GM21423 (cell line): ENCODE results near the gene NECAB3.

Source experiments
- ATAC-seq: cut with Tn5 transposase; IDR thresholded peaks from one replicate; pipeline ENCODE4 v1.9.1; 2021; ENCODE audit warnings: mild to moderate bottlenecking, moderate library complexity; ENCODE audit not compliant: unreplicated experiment

The NECAB3 gene

DNA sequence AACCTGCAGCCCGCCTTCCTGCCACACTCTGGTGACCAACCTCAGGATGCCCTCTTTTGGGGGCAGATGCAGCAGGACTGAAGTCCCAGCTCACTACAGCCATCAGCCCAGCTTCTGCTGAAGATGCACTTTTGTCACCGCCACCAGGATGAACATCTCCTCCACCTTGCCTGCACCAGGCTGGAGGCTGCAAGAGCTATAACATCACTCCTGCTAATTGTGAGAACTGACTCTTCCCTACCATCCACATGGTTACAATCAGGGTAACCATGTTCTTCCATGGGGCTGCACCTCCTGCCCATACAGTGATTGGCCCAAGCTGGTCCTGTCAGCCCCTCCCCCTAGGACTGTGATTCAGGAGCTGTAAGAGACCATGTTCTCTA lies 9.5 kb downstream of the NECAB3 start:
- ATAC-seq, result no peak

DNA sequence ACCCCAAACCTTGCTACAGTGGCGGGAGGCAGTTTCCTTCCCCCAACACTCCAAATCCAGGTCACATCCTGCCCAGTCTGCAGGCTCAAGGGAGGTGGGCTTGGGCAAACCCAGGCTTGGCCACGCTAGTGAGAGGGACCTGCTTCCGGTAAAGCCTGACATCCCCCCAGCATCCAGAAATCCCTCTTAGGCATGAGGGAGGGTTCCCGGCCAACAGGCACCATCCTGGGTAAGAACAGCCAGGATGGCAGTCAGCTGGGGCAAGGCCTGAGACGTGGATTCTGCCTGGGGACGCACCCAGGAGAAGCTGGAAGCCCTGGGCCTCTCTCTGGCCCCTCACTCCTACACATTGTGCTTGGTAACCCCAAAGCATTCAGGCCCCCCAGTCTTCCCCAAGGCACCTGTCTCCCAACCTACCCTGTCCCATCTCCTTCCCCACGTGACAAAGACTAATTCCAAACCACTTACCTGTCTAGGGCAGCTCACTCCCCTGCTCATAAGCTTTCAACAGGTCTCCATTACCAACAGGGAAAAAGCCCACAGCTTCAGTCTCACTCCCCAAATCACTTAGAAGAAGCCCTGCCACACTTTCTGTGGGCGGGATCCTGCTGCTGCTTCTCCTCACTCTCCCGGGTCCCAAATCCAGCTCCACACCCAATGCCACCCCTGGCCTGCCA lies 10.0 kb downstream of the NECAB3 start:
- no peak for ATAC-seq

DNA sequence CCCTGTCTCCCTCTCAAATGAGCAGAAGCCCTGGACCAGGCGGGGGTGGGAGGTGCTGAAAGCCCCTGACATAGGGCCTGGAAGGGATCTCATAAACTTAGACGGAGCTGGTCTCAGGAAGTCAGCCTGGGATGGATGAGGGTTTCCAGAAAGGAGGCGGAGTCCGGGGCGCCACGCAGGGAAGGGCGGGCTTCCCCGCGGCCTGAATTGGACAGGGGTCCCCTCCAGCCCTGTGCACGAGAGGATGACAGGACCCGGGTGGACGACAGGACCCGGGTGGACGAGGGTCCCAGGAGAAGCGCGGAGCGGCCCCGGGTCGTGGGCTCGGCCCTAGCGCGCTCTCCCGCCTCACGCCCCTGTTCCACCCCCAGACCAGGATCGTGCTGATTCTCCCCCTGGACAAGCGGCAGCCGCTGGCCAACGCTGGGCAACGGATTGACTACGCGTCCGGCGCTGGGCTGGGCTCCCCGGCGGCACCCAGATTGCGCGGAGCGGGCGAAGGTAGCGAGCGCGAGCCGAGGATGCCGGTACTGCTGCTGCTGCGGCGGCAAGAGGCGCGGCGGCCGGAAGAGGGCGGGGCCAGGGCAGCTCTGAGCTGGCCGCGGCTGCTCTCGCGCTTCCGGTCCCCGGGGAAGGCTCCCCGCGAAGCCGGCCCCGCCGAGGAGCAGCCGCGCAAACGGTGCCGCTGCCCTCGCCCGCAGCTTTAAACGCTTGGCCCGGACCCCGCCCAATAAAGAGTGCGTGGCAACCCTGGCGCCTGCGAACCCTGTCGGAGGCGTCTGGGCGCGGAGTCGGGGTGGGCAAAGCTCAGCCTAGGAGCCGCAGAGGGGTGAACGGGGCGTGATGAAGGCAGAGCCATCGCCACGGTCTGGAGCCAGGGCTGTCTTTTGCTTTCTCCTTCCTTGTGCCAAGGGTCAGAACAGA lies 10.8 kb downstream of the NECAB3 start:
- ATAC-seq, result peak; percentile 50

DNA sequence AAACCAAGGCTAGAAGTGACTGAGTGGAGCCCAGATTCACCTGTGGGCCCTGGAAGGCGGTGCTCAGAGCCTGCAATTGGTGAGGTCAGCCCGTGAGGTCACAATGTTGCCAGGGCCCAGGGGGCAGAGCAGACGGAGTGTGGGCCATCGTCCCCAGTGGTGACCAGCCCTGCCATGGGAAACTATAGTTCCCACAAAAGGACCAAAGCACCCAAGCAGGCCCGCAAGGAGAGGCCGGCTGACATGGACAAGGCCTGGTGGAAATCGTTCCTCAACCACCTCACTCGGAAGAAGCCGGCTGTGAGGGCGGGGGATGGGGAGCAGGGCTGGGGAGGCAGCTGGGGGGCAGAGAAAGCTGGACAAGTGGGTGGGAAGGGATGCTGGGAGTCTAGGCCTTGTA lies 12.1 kb downstream of the NECAB3 start, which contains the start of gene C20orf144:
TSS of gene C20orf144 (plus strand) at position 156 of the 400 bp plus-strand sequence. CDS start at position 175, 19 bp downstream.
- no peak for ATAC-seq

DNA sequence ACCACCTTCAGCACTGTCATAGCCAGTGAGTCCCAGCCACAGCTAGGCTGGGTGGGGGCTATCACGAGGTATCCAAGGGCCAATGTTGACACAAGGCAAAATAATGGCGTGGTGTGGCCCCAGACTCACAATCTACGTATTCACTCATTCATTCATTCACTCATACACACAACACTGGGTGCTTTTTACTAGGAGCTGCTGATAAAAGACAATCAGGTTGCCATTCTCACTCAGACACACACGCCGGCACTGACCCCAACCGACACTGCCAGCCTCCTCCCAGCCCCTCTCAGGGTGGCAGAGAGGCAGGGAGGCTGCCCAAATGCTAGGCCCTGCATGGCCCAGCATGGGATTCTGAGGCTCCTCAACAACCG lies 13.6 kb downstream of the NECAB3 start:
- no peak for ATAC-seq

DNA sequence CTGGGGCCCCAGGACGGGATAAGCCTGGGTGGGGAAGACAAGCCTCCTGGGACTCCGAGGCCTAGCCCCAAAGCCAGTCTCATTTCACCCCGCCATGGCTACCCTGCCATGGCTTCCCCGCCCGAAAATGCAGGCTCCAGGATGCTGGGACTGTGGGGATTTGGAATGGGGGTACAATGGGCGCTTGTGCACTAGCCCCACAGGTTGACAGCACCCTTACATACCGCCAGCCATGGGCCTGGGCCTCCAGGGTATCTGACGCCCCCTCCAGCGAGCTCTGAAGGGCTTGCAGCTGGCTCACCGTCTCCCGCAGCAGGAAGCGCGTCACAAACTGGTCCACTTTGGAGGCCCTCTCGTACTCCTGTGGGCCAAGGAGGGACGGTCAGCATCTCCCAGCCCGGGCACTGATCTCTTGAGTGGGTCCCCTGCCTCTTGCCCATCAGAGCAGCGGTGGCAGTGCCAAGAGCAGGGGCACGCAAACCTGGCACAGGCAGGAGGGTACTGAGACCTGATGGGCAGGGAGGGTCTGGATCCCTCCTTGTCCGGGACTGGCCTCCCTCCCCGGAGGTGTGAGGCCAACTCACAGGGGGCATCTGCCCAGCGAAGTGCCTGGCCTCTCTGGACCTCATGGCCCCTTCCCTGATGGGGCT lies 14.1 kb downstream of the NECAB3 start:
- no peak for ATAC-seq

DNA sequence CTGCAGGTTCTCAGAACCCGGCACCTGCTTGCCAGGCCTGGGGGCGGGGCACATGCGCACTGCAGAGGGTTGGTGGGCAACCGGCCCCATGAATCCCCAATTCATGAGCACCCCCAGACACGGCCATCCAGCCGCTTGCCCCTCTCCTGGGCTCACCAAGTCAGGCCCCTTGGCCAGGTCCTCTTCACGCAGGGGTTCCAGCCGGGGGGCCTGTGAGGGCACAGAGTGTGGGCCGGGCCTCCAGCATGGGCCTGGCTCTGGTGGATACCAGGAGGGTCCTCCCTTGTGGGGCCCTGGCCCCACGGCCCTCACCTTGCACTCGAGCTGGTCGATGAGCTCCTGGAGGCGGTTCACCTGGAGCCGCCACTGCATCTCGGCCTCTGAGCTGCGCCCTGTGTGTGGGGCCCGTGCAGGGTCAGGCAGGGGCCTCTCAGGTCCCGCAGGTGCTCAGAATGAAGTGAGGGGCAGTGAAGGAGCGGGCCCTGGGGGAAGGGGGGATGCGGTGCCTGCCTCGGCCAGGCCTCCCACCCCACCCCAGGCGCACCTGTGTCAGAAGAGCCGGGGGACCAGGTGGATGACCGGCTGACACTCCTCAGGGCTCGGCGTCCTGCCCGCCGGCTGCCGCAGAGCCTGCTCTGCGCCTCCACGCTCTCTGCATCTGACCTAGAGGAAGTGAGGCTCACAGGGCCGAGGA lies 14.7 kb downstream of the NECAB3 start:
- no peak for ATAC-seq

DNA sequence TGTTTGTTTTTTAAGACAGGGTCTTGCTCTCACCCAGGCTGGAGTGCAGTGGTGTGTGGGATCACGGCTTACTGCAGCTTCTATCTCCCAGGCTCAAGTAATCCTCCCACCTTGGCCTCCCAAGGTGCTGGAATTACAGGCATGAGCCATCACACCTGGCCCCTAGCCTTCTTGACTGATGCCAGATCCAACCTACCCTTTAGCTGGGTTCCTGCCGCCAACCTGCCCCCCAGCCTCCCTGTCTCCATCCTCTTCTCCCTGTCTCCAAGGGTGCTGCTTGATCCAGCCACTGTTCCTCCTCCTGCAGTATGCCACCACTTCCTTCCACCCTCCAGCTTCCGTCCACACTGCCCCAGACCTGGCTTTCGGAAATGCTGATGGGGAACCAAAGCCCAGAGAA lies 15.3 kb downstream of the NECAB3 start:
- no peak for ATAC-seq

DNA sequence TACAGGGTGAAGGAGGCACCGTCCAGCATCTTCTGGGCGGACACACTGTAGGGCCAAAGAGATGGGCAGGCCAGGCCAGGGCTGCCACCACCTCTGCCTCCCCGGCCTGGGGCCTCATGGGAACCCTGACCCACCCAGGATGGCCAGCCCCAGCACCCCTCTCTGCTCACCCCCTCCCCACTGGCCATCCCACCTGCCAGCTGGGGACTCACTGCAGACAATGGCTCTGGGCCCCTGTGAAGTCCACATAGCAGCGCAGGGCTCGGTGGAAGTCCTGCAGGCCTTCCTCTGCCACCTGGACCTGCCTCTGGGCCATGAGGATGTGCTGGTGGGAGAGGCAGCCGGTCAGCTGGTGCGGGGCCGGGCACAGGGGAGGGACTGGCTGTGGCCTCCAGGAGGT lies 15.7 kb downstream of the NECAB3 start:
- ATAC-seq, result no peak

DNA sequence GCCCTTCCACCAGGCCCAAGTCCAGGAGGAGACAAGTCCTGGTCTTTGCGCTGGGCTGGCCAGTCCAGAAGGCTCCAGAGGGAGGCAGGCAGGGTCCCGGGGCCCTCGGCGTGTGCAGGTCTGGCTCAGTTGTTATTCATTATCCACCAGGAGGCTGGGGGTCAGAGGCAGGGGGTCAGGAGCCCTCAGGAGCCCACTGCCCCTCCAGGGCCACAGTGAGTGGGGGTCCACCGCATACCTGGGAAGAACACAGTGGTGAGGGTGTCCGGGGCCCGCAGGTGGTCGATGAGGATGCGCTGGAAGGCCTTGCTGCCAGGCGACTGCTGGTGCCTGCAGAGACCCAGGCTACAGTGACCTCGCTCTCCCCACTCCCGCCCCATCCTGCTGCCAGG lies 16.5 kb downstream of the NECAB3 start:
- ATAC-seq, result no peak

DNA sequence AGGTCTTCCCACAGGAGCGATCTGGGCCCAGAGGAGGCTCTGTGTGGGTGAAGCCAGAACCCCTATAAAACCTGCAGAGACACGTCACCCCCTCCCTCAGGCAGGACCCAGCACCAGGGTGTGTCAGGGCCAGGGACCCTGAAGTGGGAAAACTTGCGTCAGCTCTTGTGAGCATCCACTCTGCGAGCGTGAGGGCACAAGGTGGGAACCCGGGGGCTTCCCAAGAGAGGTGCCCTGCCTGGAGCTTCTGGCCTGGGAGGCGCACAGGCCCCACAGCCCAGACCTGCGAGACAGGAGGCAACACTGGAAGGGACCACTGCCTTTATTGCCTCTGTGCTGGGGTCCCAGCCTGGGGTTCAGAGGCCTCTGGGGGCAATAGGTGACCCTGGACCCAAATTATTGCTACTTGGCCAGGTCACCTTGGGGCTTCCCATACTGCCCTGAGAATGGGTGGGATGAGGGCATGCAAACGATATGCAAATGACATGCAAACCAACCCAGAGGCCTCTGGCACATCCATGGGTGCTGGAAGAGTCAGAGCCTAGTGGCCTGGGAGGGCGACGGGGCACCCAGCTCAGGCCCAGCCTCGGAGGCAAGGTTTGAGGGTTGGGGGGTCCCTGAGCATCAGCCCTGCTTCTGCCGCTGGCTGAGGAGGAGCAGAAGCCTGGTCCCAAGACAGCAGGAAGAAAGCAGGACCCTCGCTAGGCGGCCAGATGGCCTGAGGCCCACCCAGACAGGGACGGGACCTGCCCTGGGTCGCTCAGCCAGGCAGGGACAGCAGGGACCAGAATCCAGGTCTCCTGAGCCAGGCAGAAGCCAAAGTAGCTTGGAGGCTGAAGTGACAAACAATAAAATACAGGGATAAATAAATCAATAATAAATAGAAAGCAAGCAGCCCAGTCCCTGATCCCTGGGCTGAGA lies 17.2 kb downstream of the NECAB3 start:
- no peak for ATAC-seq

DNA sequence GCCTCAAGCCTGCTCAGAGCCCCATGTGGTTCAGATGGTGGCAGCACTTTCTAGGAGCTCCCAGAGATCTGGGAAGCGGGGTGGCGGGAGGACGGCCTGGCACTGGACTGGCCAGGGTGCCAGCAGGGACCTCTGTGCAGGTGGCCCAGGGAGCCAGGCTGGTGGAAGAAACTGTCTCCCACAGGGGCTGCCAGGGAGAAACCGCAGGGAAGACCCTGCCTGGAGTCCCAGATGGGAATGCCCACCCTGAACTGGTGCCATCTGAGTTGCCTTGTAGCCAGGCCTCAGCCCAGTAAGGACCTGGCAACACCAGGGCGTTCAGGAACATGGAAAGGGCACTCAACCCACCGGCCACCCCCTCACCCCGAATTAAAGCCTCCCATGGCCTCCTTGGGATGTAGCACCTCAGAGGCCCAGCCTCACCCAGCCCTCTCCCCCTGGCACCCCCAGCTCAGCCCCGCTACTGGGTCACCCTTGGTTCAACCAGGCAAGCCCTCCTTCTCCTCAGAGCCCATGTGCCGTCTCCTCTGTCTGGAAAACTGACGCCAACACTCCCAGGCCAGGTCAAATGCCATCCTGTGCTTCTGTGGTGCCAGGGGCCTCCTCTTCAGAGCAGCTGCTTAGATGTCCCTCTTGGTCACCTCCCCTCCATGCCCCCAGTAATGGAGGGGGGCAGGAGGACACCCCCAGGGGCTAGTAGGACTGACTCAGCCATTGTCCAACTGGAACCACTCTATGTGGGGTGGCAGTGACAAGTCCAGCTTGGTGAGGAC lies 18.0 kb downstream of the NECAB3 start:
- no peak for ATAC-seq

DNA sequence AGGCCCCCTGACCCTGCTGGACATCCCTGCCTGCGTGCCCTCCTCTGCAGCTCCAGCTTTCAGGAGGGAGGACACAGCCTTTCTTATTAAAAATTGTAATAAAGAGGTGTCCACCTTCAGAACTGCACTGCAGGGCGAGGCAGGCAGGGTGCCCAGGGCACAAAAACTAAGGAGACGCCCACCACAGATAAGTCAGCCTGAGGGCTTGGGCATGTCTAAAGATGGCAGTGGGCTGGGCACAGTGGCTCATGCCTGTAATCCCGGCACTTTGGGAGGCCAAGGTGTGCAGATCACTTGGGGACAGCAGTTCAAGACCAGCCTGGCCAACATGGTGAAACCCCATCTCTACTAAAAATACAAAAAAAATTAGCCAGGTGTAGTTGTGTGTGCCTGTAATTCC lies 19.1 kb downstream of the NECAB3 start:
- ATAC-seq, result no peak

DNA sequence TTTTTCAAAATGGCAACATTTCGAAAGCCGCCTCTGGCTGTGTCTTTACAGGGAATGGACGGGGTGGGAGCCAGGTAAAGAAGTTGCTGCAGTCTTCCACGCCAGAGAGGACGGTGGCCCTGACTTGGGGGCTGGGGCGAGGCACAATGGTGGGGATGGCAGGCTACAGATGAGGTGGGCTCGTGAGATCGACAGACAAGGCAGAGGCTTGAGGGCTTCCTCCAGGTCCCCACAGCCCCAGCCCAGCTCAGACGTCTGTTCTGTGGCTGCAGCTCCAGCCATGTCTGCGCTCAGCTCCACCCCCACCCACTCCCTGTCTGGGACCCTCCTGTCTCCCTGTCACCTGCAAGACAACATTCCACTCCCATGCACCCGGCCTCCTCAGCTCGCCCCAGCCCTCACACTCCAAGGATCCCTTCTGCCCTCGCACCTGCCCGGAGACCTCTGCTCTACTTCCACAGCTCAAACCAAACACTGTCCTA lies 19.5 kb downstream of the NECAB3 start:
- ATAC-seq, result no peak

DNA sequence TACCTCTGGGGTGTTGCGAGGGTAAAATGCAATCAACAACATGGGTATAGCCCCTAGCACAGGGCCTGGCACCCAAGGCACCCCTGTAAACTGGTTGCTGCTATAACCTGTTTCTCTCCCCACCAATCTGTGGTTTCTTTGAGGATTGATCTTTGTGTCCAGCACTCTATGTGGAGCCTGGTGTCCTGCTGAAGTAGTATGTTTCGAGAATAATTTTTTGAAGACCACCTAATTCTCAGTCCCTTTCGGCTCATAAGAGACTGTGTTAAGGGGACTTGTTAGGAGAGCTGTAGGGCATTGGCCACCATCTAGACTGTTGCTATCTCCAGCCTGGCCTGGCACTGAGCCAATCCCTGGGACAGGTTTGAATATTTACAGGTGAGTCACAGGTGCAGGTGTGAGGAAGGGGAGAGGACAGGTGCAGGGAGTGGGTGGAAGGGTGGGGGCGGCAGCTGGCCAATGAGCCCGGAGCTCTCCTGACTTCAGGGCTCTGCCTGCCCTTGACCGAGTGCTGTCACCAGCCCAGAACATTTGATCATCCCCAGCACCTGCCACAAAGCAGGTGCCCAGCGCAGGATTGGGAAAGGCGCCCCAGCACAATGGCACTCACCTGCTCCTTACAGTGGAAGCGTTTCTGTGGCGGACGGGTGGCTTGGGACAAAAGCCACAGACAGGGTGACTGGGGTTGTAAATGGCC lies 20.2 kb downstream of the NECAB3 start:
- no peak for ATAC-seq

DNA sequence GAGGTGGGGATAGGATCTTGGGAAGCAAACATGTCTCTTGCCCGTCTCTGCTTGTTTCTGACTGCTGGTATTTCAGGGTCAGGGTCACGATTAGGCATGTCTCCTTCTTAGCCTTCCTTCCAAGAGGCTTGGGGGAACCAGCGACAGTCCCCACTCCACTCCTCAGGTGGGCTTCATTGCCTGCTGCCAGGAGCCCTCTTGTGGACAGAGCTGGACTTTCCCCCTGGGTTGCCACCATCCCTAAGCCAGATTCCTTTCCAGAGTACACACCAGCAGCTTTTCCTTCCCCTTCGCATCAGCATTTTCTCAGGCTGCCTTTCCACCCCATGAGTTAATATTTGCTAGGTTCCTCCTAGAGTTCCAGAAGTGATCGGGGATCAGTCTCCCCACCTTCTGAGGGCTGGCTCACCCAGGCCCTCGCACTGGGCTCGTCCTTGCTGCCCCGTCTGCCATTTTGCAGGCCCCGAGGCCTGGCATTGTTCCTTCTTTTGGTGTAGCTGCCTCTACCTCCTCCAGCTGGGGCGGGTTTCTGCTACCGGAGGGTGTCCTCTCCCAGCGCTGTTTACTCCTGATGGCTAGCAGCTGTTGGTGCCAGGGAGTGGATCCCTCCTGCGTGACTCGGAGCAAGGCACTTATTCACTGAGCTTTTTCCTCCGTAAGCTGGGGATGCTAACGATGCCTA lies 20.9 kb downstream of the NECAB3 start:
- ATAC-seq, result no peak

DNA sequence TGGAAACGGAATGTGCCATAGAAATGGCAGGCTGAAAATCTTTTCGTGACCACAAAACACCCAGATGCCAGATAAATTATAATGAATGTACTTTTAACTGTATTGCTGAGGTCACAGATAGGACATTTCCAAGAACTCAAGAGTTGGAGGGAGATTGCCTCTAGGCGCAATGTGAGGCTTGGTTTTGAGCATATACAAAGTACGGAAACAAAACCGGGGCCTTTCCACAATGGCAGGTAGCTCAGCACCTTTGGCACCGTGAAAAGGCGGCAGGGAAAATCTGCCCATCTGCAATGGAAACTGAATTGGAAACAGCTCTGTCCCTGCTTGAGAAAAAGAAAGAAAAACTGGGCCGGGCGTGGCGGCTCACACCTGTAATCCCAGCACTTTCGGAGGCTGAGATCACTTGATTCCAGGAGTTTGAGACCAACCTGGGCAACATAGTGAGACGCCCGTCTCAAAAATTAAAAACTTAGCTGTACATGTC lies 22.6 kb downstream of the NECAB3 start:
- no peak for ATAC-seq
